ENCODE data around the gene CHURC1.
A peak's percentile ranks its signal among the peaks of the same experiment; 100 is the strongest.
"Not testable (repeated sequence)": the region's sequence is repeated elsewhere in the genome, so short reads cannot be mapped to it uniquely, and the experiment has no call there.

CHURC1 gene

GRCh38 chr14:64906022-64906421, 8.2 kb upstream of the CHURC1 start:
- DNase-seq (ENCODE audit: low read depth) = no peak

GRCh38 chr14:64910847-64911495, 3.3 kb upstream of the CHURC1 start:
- TF ChIP-seq, protein P1, sequence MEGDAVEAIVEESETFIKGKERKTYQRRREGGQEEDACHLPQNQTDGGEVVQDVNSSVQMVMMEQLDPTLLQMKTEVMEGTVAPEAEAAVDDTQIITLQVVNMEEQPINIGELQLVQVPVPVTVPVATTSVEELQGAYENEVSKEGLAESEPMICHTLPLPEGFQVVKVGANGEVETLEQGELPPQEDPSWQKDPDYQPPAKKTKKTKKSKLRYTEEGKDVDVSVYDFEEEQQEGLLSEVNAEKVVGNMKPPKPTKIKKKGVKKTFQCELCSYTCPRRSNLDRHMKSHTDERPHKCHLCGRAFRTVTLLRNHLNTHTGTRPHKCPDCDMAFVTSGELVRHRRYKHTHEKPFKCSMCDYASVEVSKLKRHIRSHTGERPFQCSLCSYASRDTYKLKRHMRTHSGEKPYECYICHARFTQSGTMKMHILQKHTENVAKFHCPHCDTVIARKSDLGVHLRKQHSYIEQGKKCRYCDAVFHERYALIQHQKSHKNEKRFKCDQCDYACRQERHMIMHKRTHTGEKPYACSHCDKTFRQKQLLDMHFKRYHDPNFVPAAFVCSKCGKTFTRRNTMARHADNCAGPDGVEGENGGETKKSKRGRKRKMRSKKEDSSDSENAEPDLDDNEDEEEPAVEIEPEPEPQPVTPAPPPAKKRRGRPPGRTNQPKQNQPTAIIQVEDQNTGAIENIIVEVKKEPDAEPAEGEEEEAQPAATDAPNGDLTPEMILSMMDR (IDR thresholded peaks at IDR 0.05; ENCODE audit: low read depth, low read length, missing control alignments) = peak; percentile 42
- DNase-seq (ENCODE audit: low read depth) = no peak
- no peak overlapping the region for H3K4me3 ChIP-seq (ENCODE audit: low read depth, low read length)

More at GRCh38 chr14:64906022-64906421, 8.2 kb upstream of the CHURC1 start:
- H3K4me3 ChIP-seq (ENCODE audit: low read depth, low read length) = no peak overlapping the region
- TF ChIP-seq, protein P1 (IDR thresholded peaks at IDR 0.05; ENCODE audit: low read depth, low read length, missing control alignments) = no peak

GRCh38 chr14:64912261-64912660, 2.0 kb upstream of the CHURC1 start:
- no peak overlapping the region for H3K4me3 ChIP-seq (ENCODE audit: low read depth, low read length)
- TF ChIP-seq, protein P1 (IDR thresholded peaks at IDR 0.05; ENCODE audit: low read depth, low read length, missing control alignments) = no peak
- no peak for DNase-seq (ENCODE audit: low read depth)

DNA sequence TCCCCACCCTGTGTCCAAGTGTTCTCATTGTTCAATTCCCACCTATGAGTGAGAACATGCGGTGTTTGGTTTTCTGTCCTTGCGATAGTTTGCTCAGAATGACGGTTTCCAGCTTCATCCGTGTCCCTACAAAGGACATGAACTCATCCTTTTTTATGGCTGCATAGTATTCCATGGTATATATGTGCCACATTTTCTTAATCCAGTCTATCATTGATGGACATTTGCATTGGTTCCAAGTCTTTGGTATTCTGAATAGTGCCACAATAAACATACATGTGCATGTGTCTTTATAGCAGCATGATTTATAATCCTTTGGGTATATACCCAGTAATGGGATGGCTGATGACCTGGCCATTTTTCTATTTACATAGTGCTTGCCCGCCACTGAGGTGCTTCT, 778 bp upstream of the CHURC1 start:
- not testable (repeated sequence) for DNase-seq (ENCODE audit: low read depth); H3K4me3 ChIP-seq (ENCODE audit: low read depth, low read length)

- H3K4me3 ChIP-seq (ENCODE audit: low read depth, low read length) = peak overlapping the region; percentile 94
- DNase-seq (ENCODE audit: low read depth) = no peak
- TF ChIP-seq, protein P1 (IDR thresholded peaks at IDR 0.05; ENCODE audit: low read depth, low read length, missing control alignments) = no peak
These were observed 772 bp downstream of the CHURC1 start for GRCh38 chr14:64915029-64915424.

GRCh38 chr14:64915797-64916196, 1.5 kb downstream of the CHURC1 start:
- H3K4me3 ChIP-seq (ENCODE audit: low read depth, low read length) = no peak overlapping the region
- TF ChIP-seq, protein P1 (IDR thresholded peaks at IDR 0.05; ENCODE audit: low read depth, low read length, missing control alignments) = no peak
- no peak for DNase-seq (ENCODE audit: low read depth)

GRCh38 chr14:64918216-64918615, 4.0 kb downstream of the CHURC1 start:
- no peak for DNase-seq (ENCODE audit: low read depth)
- TF ChIP-seq, protein P1 (IDR thresholded peaks at IDR 0.05; ENCODE audit: low read depth, low read length, missing control alignments) = no peak
- H3K4me3 ChIP-seq (ENCODE audit: low read depth, low read length) = no peak overlapping the region
